PFSK-1 (cell line): Measurements from ENCODE around the gene TEX2.

Experiments used
- FOXP2 ChIP-seq: optimal IDR thresholded peaks from 2 replicates; pipeline ENCODE3; 2011; ENCODE audit warnings: borderline replicate concordance, control low read depth, inconsistent platforms; ENCODE audit not compliant: insufficient read depth; ENCODE audit errors: extremely low read length, extremely low read depth
- POLR2AphosphoS5 ChIP-seq: IDR thresholded peaks from 2 replicates; pipeline ENCODE4 v1.6.1; 2012; ENCODE audit warnings: low read depth, mild to moderate bottlenecking, control low read depth, low read length, moderate library complexity
- REST ChIP-seq, 2 experiments: IDR thresholded peaks; 2 replicates each; pipeline versions ENCODE4 v1.6.1 to v1.8.0; 2011 to 2012; ENCODE audit warnings: low read depth in 2 of 2, low read length in 2 of 2, control low read depth in 1 of 2, inconsistent platforms in 1 of 2, mild to moderate bottlenecking in 1 of 2, moderate library complexity in 1 of 2; ENCODE audit not compliant: insufficient read depth in 1 of 2
- SIN3A ChIP-seq: IDR thresholded peaks from 2 replicates; pipeline ENCODE4 v1.6.1; 2012; ENCODE audit warnings: mild to moderate bottlenecking, low read length, moderate library complexity, borderline replicate concordance; ENCODE audit not compliant: insufficient read depth
- TAF1 ChIP-seq: IDR thresholded peaks from 2 replicates; pipeline ENCODE4 v1.6.1; 2012; ENCODE audit warnings: low read length, control low read depth, borderline replicate concordance; ENCODE audit not compliant: insufficient read depth

The TEX2 gene

GRCh38 chr17:64182325-64183012 is 80.6 kb downstream of the TEX2 start:
- no peak for TF ChIP-seq SIN3A
- TF ChIP-seq TAF1, result no peak
- no peak for TF ChIP-seq REST (IDR thresholded peaks at IDR 0.05; ENCODE audit: insufficient read depth in 1 of 2, low read depth in 2 of 2, low read length in 2 of 2)
- no peak for TF ChIP-seq FOXP2
- no peak for TF ChIP-seq POLR2AphosphoS5

- TF ChIP-seq TAF1 (no peak), SIN3A (no peak), FOXP2 (no peak)
These were observed 82.7 kb downstream of the TEX2 start for GRCh38 chr17:64180089-64181073.

DNA sequence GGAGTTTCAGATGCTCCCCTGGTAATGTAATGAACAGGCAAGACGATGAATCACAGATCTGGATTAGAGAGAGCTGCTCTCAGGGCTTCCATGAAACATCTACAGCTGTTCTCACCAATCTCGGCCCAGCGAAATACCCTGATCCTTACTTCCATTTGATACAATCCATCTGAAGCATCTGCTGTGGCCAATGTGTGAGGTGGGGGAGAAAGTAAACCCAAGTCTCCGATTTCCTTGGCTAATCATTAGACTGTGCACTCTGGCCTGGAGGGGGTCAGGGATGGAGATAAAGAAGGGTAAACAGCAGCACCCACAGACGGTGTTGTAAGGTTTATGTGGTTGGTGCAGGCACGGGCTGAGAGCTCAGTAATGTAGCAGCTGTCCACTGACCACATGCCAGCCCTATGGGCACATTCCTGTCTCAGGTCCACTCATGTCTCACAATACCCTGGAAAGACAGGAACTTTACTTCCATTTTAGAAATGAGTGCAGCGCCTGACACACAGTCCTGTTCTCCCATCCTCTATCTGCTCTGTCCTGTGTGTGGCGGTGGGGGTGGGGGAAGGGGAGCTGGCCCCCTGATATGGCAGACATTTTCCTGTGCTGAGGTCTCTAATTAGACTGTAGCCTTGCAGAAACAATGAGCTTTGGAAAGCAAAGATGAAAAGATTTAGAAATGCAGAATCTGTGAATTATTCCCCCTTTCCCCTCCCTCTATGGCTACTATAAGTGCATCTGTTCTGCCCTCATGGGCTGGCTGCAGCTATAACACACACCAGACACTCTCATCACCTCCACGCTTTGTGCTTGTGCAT is 84.8 kb downstream of the TEX2 start:
- no peak for TF ChIP-seq REST (IDR thresholded peaks at IDR 0.05; ENCODE audit: insufficient read depth in 1 of 2, low read depth in 2 of 2, low read length in 2 of 2)
- TF ChIP-seq FOXP2, result no peak
- TF ChIP-seq SIN3A, result no peak
- TF ChIP-seq POLR2AphosphoS5, result no peak
- TF ChIP-seq TAF1, result no peak

- no peak for TF ChIP-seq FOXP2
- no peak for TF ChIP-seq POLR2AphosphoS5
- no peak for TF ChIP-seq REST (IDR thresholded peaks at IDR 0.05; ENCODE audit: insufficient read depth in 1 of 2, low read depth in 2 of 2, low read length in 2 of 2)
- TF ChIP-seq TAF1, result no peak
- no peak for TF ChIP-seq SIN3A
These were observed 85.6 kb downstream of the TEX2 start for GRCh38 chr17:64177311-64178010.

DNA sequence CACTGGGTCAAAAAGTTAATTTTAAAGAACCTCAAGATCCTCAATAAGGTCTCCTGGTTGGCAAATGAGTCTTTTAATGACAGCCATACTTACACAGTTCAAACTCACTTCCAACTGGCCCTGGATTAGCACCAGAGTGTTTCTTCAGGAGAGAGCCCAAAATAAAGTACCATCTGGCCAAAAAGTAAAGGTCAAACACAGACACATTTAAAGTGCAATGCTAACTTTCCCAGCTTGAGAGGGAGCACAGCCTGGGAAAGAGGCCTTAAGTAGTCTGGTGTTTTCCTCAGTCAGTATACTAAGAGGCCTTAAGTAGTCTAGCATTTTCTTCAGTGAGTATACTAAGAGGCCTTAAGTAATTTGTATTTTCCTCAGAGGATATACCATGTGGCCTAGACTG is 86.5 kb downstream of the TEX2 start:
- TF ChIP-seq FOXP2 (no peak), REST (IDR thresholded peaks at IDR 0.05; ENCODE audit: insufficient read depth in 1 of 2, low read depth in 2 of 2, low read length in 2 of 2) (no peak), TAF1 (no peak), POLR2AphosphoS5 (no peak), SIN3A (no peak)
